GM23248 (cell line): ENCODE measurements around the gene CCDC27. TPM values are rescaled to one million over a fixed set of nuclear protein-coding genes. Genes with fewer than 3 reads are reported as not detected.

Experiments
- DNase-seq: peaks from one replicate; pipeline ENCODE4 v3.0.0-alpha.2; 2015
- H2AFZ ChIP-seq: fragments of 200-600 bp; sonication (generic); 2 replicates; pipeline ENCODE4 v1.6.1; 2016; ENCODE audit warnings: antibody characterized with exemption
- H3F3A ChIP-seq: fragments of 200-600 bp; sonication (generic); 2 replicates; pipeline ENCODE4 v1.6.1; 2016; ENCODE audit warnings: mild to moderate bottlenecking, antibody characterized with exemption, mixed run types; ENCODE audit not compliant: insufficient read depth
- H3K27ac ChIP-seq: fragments of 200-600 bp; sonication (generic); 2 replicates; pipeline ENCODE4 v1.5.1; 2016; ENCODE audit warnings: mild to moderate bottlenecking
- H3K27me3 ChIP-seq: fragments of 200-600 bp; sonication (generic); replicated peaks from 2 replicates; pipeline ENCODE4 v1.6.1; 2016; ENCODE audit warnings: mild to moderate bottlenecking; ENCODE audit not compliant: insufficient read depth
- H3K36me3 ChIP-seq: fragments of 200-600 bp; sonication (generic); 2 replicates; pipeline ENCODE4 v1.6.1; 2016; ENCODE audit warnings: low read depth, mild to moderate bottlenecking
- H3K4me1 ChIP-seq: fragments of 200-600 bp; sonication (generic); 2 replicates; pipeline ENCODE4 v1.6.1; 2016; ENCODE audit warnings: mild to moderate bottlenecking; ENCODE audit not compliant: insufficient read depth
- H3K4me2 ChIP-seq: fragments of 200-600 bp; sonication (generic); one replicate; pipeline ENCODE4 v1.6.1; 2016; ENCODE audit warnings: mild to moderate bottlenecking; ENCODE audit not compliant: unreplicated experiment
- H3K4me3 ChIP-seq: fragments of 200-600 bp; sonication (generic); 2 replicates; pipeline ENCODE4 v1.5.1; 2016; ENCODE audit warnings: mild to moderate bottlenecking
- H3K79me2 ChIP-seq: fragments of 200-600 bp; sonication (generic); 2 replicates; pipeline ENCODE4 v1.6.1; 2016; ENCODE audit warnings: mild to moderate bottlenecking; ENCODE audit not compliant: insufficient read depth
- H3K9ac ChIP-seq: fragments of 200-600 bp; sonication (generic); 2 replicates; pipeline ENCODE4 v1.6.1; 2016; ENCODE audit warnings: mild to moderate bottlenecking
- H3K9me2 ChIP-seq: fragments of 200-600 bp; sonication (generic); 2 replicates; pipeline ENCODE4 v1.6.1; 2016; ENCODE audit warnings: mixed run types, mild to moderate bottlenecking, moderate library complexity; ENCODE audit not compliant: insufficient read depth
- H3K9me3 ChIP-seq: fragments of 200-600 bp; sonication (generic); one replicate; pipeline ENCODE4 v1.6.1; 2017; ENCODE audit warnings: low read depth
- H4K20me1 ChIP-seq: fragments of 200-600 bp; sonication (generic); 2 replicates; pipeline ENCODE4 v1.6.0; 2016; ENCODE audit not compliant: insufficient read depth
- EZH2 ChIP-seq: fragments of 200-600 bp; sonication (generic); IDR thresholded peaks from 2 replicates; pipeline ENCODE4 v1.6.1; 2018; ENCODE audit warnings: antibody characterized with exemption, mild to moderate bottlenecking; ENCODE audit not compliant: insufficient read depth, poor library complexity, severe bottlenecking
- EZH2phosphoT487 ChIP-seq: fragments of 200-600 bp; sonication (generic); IDR thresholded peaks from 2 replicates; pipeline ENCODE4 v1.6.1; 2018; ENCODE audit warnings: antibody characterized with exemption, moderate library complexity, mild to moderate bottlenecking, low read depth; ENCODE audit not compliant: insufficient read depth
- WGBS, 2 experiments: methylation state at CpG; one replicate each; pipeline ENCODE4 v1.1.6; 2015 to 2017; ENCODE audit warnings: low lambda C conversion rate in 2 of 2, low coverage in 1 of 2; ENCODE audit errors: missing lambda C conversion rate in 2 of 2; 5-methylcytosine and 5-hydroxymethylcytosine counted together
- in situ Hi-C: fragments of 300-500 bp; cut with MboI; formaldehyde crosslinking; loops from 2 replicates; pipeline ENCODE4 v1.15.0; 2020
- polyA plus RNA-seq: library from polyadenylated mRNA; unstranded; fragments of >200 nt; fragmentation: Nextera tagmentation; extraction: Ambion mirVana; gene quantifications from 2 replicates; pipeline ENCODE4 v1.2.1, GENCODE V29; 2016
- total RNA-seq: library from RNA; depleted of rRNA; stranded (reverse); fragments of >200 nt; shearing (Covaris generic); gene quantifications from 2 replicates; pipeline ENCODE4 v1.2.3, GENCODE V29; 2014

CCDC27 gene
- total and polyA plus RNA-seq, 2 experiments from 2014 or later, result not detected

GRCh38 chr1:3727042-3727824 lies 25.0 kb upstream of the CCDC27 start:
- no peaks in the 10 kb centered on the region; the same call in 1 of the 2 replicates for H3K27me3 ChIP-seq
- WGBS, 2 experiments, result 56 to 77% methylated on average over 18 to 35 of the region's 37 CpGs
- H3K4me2 ChIP-seq, result no peak overlapping the region
- peak; percentile 54 for DNase-seq
- H3K4me3 ChIP-seq, result no peak overlapping the region
- no peaks in the 10 kb centered on the region for H3K4me1 ChIP-seq
- no peaks in the 10 kb centered on the region for H4K20me1 ChIP-seq
- no peaks in the 10 kb centered on the region for H3K36me3 ChIP-seq
- no peak overlapping the region for H3K9ac ChIP-seq
- H3F3A ChIP-seq, result no peaks in the 10 kb centered on the region
- TF ChIP-seq EZH2 (no peak), EZH2phosphoT487 (no peak)
- no peaks in the 10 kb centered on the region for H3K9me3 ChIP-seq
- in situ Hi-C loops, result no loop called here
- H3K9me2 ChIP-seq, result no peaks in the 10 kb centered on the region
- no peak overlapping the region for H2AFZ ChIP-seq
- H3K79me2 ChIP-seq, result no peaks in the 10 kb centered on the region
- no peak overlapping the region for H3K27ac ChIP-seq

GRCh38 chr1:3727825-3728776 lies 24.1 kb upstream of the CCDC27 start:
- no peak overlapping the region for H3K4me3 ChIP-seq
- no peak overlapping the region for H3K27ac ChIP-seq
- H3K4me1 ChIP-seq, result peaks cover 5% of the 10 kb centered on the region; the same call in 1 of the 2 replicates
- H2AFZ ChIP-seq, result no peak overlapping the region
- WGBS, 2 experiments, result 70 to 71% methylated on average over 16 to 31 of the region's 31 CpGs
- H3K9ac ChIP-seq, result no peak overlapping the region
- no peak overlapping the region for H3K4me2 ChIP-seq
- no peaks in the 10 kb centered on the region for H3F3A ChIP-seq
- H3K27me3 ChIP-seq, result no peaks in the 10 kb centered on the region; the same call in 1 of the 2 replicates
- DNase-seq, result no peak
- H3K9me3 ChIP-seq, result no peaks in the 10 kb centered on the region
- no peaks in the 10 kb centered on the region for H3K9me2 ChIP-seq
- H3K79me2 ChIP-seq, result no peaks in the 10 kb centered on the region
- in situ Hi-C loops, result no loop called here
- no peaks in the 10 kb centered on the region for H3K36me3 ChIP-seq
- no peaks in the 10 kb centered on the region for H4K20me1 ChIP-seq
- TF ChIP-seq EZH2phosphoT487 (no peak), EZH2 (no peak)

GRCh38 chr1:3729594-3730542 lies 22.4 kb upstream of the CCDC27 start:
- no peak overlapping the region for H3K9ac ChIP-seq
- TF ChIP-seq EZH2 (no peak), EZH2phosphoT487 (no peak)
- no peaks in the 10 kb centered on the region for H3K9me3 ChIP-seq
- H3K4me2 ChIP-seq, result no peak overlapping the region
- no peak overlapping the region for H3K27ac ChIP-seq
- DNase-seq, result peak; percentile 38
- no peaks in the 10 kb centered on the region for H3K9me2 ChIP-seq
- no peaks in the 10 kb centered on the region for H4K20me1 ChIP-seq
- 48 to 49% methylated on average over 29 to 32 of the region's 32 CpGs for WGBS, 2 experiments
- no peak overlapping the region for H3K4me3 ChIP-seq
- no peaks in the 10 kb centered on the region; the same call in 1 of the 2 replicates for H3K27me3 ChIP-seq
- peaks cover 7% of the 10 kb centered on the region; the same call in 1 of the 2 replicates for H3K4me1 ChIP-seq
- H3F3A ChIP-seq, result no peaks in the 10 kb centered on the region
- H3K36me3 ChIP-seq, result no peaks in the 10 kb centered on the region
- H2AFZ ChIP-seq, result no peak overlapping the region
- in situ Hi-C loops, result no loop called here
- H3K79me2 ChIP-seq, result no peaks in the 10 kb centered on the region
